Skeletal muscle satellite cell (primary cell): ENCODE measurements around the gene LCORL.

Experiments used
- H3K27me3 ChIP-seq: 2 replicates; pipeline ENCODE4 v1.7.0; 2013; ENCODE audit warnings: low read length; ENCODE audit not compliant: control insufficient read depth, insufficient read depth
- H3K36me3 ChIP-seq: 2 replicates; pipeline ENCODE4 v1.7.0; 2013; ENCODE audit warnings: mild to moderate bottlenecking, control low read depth, low read length; ENCODE audit not compliant: insufficient read depth
- H3K4me1 ChIP-seq: 2 replicates; pipeline ENCODE4 v1.7.0; 2013; ENCODE audit warnings: low read length; ENCODE audit not compliant: control insufficient read depth, insufficient read depth
- H3K4me2 ChIP-seq: 2 replicates; pipeline ENCODE4 v1.7.0; 2013; ENCODE audit warnings: mild to moderate bottlenecking, low read length
- H3K4me3 ChIP-seq: 2 replicates; pipeline ENCODE4 v1.7.0; 2013; ENCODE audit warnings: low read length
- H3K9ac ChIP-seq: 2 replicates; pipeline ENCODE4 v1.7.0; 2013; ENCODE audit warnings: mild to moderate bottlenecking, low read depth, low read length, moderate library complexity
- H3K9me3 ChIP-seq: replicated peaks from 2 replicates; pipeline ENCODE4 v1.7.0; 2013; ENCODE audit warnings: mild to moderate bottlenecking, control low read depth, low read length

The LCORL gene

DNA sequence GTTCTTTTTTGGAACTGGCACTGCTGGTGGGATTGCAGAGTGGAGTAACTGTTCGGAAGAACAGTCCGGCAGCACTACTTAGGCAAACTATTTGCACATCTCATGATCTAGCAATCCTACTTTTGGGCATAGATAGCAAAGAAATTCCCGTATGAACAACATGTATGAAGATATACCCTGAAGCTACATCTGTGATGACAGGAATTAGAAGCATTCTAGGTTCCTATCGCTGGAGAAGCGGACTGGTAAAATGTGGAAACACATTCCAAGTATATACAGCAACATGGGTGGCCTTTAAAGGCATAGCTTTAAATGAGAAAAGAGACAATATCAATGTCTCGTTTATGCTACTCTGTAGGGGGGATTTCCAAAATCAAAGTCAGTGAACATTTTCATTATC lies 214.1 kb downstream of the LCORL start:
- Histone ChIP-seq H3K36me3 (peaks cover 26% of the 10 kb centered on the region), H3K4me2 (peak overlapping the region; percentile 87), H3K4me3 (peak overlapping the region; percentile 60), H3K27me3 (no peaks in the 10 kb centered on the region), H3K4me1 (peaks cover 25% of the 10 kb centered on the region), H3K9ac (peak overlapping the region; percentile 46), H3K9me3 (no peaks in the 10 kb centered on the region)

DNA sequence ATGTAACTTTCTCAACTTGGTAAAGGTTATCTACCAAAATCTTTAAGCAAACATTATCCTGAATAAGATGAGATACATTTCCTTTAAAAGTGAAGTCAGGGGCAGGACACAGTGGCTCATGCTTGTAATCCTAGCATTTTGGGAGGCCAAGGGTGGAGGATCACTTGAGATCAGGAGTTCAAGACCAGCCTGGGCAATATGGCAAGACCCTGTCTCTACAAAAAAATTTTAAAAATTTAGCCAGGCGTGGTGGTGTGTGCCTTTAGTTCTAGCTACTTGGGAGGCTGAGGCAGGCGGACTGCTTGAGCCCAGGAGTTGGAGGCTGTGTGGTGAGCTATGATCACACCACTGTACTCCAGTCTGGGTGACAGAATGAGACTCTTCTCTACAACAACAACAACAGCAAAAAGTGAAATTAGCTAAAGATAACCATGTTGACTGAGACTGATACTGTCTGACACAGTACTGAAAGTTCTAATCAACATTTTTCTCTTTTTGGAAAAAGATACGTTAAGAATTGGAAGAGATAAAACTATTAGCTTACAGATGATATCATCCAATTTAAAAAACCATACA lies 215.9 kb downstream of the LCORL start:
- H3K27me3 ChIP-seq: no peaks in the 10 kb centered on the region
- H3K9me3 ChIP-seq: no peaks in the 10 kb centered on the region
- H3K4me3 ChIP-seq: no peak overlapping the region
- H3K36me3 ChIP-seq: peaks cover 30% of the 10 kb centered on the region
- peaks cover 24% of the 10 kb centered on the region for H3K4me1 ChIP-seq
- no peak overlapping the region for H3K4me2 ChIP-seq
- no peak overlapping the region for H3K9ac ChIP-seq

- Histone ChIP-seq H3K4me1 (no peaks in the 10 kb centered on the region), H3K9ac (no peak overlapping the region), H3K4me3 (no peak overlapping the region), H3K36me3 (peaks cover 20% of the 10 kb centered on the region), H3K9me3 (no peaks in the 10 kb centered on the region), H3K4me2 (no peak overlapping the region), H3K27me3 (no peaks in the 10 kb centered on the region)
Measured at GRCh38 chr4:17797808-17798207, 223.7 kb downstream of the LCORL start.

DNA sequence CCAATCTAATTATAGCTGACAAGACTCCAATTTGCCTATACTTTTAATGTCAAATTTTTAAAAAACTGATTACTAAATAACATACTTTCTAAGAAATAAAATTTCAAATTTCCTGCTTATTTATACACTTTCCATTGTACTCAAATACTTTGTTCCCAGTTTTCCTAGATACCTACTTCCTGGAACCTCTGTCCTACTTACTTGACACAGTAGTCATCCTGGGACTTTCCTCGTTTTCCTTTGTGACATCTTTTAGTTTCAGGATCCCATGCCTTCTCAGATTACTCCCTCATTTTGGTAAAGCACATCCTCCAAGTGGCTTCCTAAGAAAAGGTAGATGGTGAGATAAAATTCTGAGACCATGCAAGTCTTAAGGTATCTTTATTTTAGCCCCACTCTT lies 226.8 kb downstream of the LCORL start:
- H3K4me3 ChIP-seq: no peak overlapping the region
- H3K4me2 ChIP-seq: no peak overlapping the region
- H3K4me1 ChIP-seq: no peaks in the 10 kb centered on the region
- no peak overlapping the region for H3K9ac ChIP-seq
- no peaks in the 10 kb centered on the region for H3K27me3 ChIP-seq
- no peaks in the 10 kb centered on the region for H3K9me3 ChIP-seq
- H3K36me3 ChIP-seq: peaks cover 13% of the 10 kb centered on the region
